IMR-90 (cell line): Measurements from ENCODE around the gene CRYGN. TPM values are rescaled to one million over a fixed set of nuclear protein-coding genes. Genes with fewer than 3 reads are reported as not detected.

Experiments used
- ATAC-seq: fragments of 200-7000 bp; cut with Tn5 transposase; 2 replicates; pipeline ENCODE4 v1.9.1; 2020; ENCODE audit warnings: low read depth, mild to moderate bottlenecking, moderate library complexity
- BruUV-seq: library from RNA; stranded (reverse); fragments of 400-500 nt; replicated peaks from 2 replicates; lab custom pipeline; 2021; lab: Mats Ljungman, UMichigan
- CTCF ChIA-PET: fragments of 300-600 bp; formaldehyde crosslinking; extraction: SDS; loops from one replicate; lab custom pipeline; 2021; ENCODE audit warnings: antibody characterized with exemption; lab: Yijun Ruan, JAX
- POLR2A ChIA-PET: fragments of 300-600 bp; sonication (Branson Sonifier 250); formaldehyde crosslinking; loops from one replicate; lab custom pipeline; 2022; ENCODE audit warnings: antibody characterized with exemption; ENCODE audit not compliant: unreplicated experiment; lab: Charles Lee
- DNase-seq: peaks from one replicate; pipeline ENCODE4 v3.0.0; 2013
- H2AFZ ChIP-seq: replicated peaks from 2 replicates; pipeline ENCODE3; 2013; ENCODE audit warnings: low read length, mild to moderate bottlenecking; ENCODE audit not compliant: poor library complexity
- H2AK5ac ChIP-seq: 2 replicates; pipeline ENCODE4 v1.6.1; 2013; ENCODE audit warnings: low read depth, low read length, inconsistent platforms
- H2AK9ac ChIP-seq: replicated peaks from 2 replicates; pipeline ENCODE3; 2013; ENCODE audit warnings: mild to moderate bottlenecking, low read depth, low read length, moderate library complexity; ENCODE audit not compliant: poor library complexity
- H2BK120ac ChIP-seq: 2 replicates; pipeline ENCODE4 v1.6.1; 2013; ENCODE audit warnings: low read depth, low read length, inconsistent platforms
- H2BK15ac ChIP-seq: 3 replicates; pipeline ENCODE4 v1.6.1; 2013; ENCODE audit warnings: low read depth, low read length, inconsistent platforms
- H2BK20ac ChIP-seq: 2 replicates; pipeline ENCODE4 v1.6.1; 2013; ENCODE audit warnings: low read depth, mild to moderate bottlenecking, inconsistent platforms, low read length, moderate library complexity
- H2BK5ac ChIP-seq: 2 replicates; pipeline ENCODE4 v1.6.1; 2013; ENCODE audit warnings: mild to moderate bottlenecking, low read depth, low read length, inconsistent platforms; ENCODE audit not compliant: poor library complexity, severe bottlenecking
- H3K14ac ChIP-seq: replicated peaks from 2 replicates; pipeline ENCODE4 v1.6.1; 2013; ENCODE audit warnings: low read depth, low read length, inconsistent platforms
- H3K18ac ChIP-seq: 2 replicates; pipeline ENCODE4 v1.6.1; 2013; ENCODE audit warnings: low read depth, low read length, control low read depth
- H3K23ac ChIP-seq: 2 replicates; pipeline ENCODE4 v1.6.1; 2013; ENCODE audit warnings: low read depth, low read length, inconsistent platforms
- H3K27ac ChIP-seq: 2 replicates; pipeline ENCODE4 v1.5.1; 2013; ENCODE audit warnings: mild to moderate bottlenecking, control low read depth, low read length; ENCODE audit not compliant: insufficient read depth
- H3K27me3 ChIP-seq: 2 replicates; pipeline ENCODE4 v1.6.1; 2013; ENCODE audit warnings: low read length; ENCODE audit not compliant: control insufficient read depth, insufficient read depth
- H3K36me3 ChIP-seq: 2 replicates; pipeline ENCODE4 v1.6.1; 2013; ENCODE audit warnings: low read length, mixed read lengths; ENCODE audit not compliant: control insufficient read depth, insufficient read depth
- H3K4ac ChIP-seq: 2 replicates; pipeline ENCODE4 v1.6.1; 2013; ENCODE audit warnings: low read depth, low read length, inconsistent platforms
- H3K4me1 ChIP-seq: 2 replicates; pipeline ENCODE4 v1.6.1; 2013; ENCODE audit warnings: low read length, mixed read lengths; ENCODE audit not compliant: control insufficient read depth, insufficient read depth
- H3K4me2 ChIP-seq: 2 replicates; pipeline ENCODE4 v1.6.1; 2013; ENCODE audit warnings: low read depth, mild to moderate bottlenecking, control low read depth, low read length, moderate library complexity
- H3K4me3 ChIP-seq: 2 replicates; pipeline ENCODE4 v1.5.1; 2013; ENCODE audit warnings: low read depth, mild to moderate bottlenecking, control low read depth, low read length, moderate library complexity; ENCODE audit not compliant: insufficient read depth
- H3K56ac ChIP-seq: 2 replicates; pipeline ENCODE4 v1.6.1; 2013; ENCODE audit warnings: low read length, inconsistent platforms; ENCODE audit not compliant: insufficient read depth; ENCODE audit errors: extremely low read depth
- H3K79me1 ChIP-seq, 2 experiments: 2 replicates each; pipeline ENCODE4 v1.6.1; 2013; ENCODE audit warnings: low read length in 2 of 2, inconsistent platforms in 1 of 2, low read depth in 1 of 2
- H3K9ac ChIP-seq: 2 replicates; pipeline ENCODE4 v1.6.1; 2013; ENCODE audit warnings: low read depth, low read length, control low read depth
- H3K9me1 ChIP-seq: 2 replicates; pipeline ENCODE4 v1.6.1; 2013; ENCODE audit warnings: low read length, inconsistent platforms; ENCODE audit not compliant: insufficient read depth
- H3K9me3 ChIP-seq: 2 replicates; pipeline ENCODE4 v1.6.1; 2013; ENCODE audit warnings: low read length; ENCODE audit not compliant: control insufficient read depth, insufficient read depth
- H4K20me1 ChIP-seq: 2 replicates; pipeline ENCODE4 v1.6.1; 2013; ENCODE audit warnings: low read length, inconsistent platforms; ENCODE audit not compliant: insufficient read depth
- H4K5ac ChIP-seq: 2 replicates; pipeline ENCODE4 v1.6.1; 2013; ENCODE audit warnings: mild to moderate bottlenecking, low read depth, low read length, control low read depth
- H4K8ac ChIP-seq, 2 experiments: 2 replicates each; pipeline ENCODE4 v1.6.1; 2013; ENCODE audit warnings: low read depth in 2 of 2, low read length in 2 of 2, control low read depth in 1 of 2, inconsistent platforms in 1 of 2
- H4K91ac ChIP-seq: 2 replicates; pipeline ENCODE4 v1.6.1; 2013; ENCODE audit warnings: low read depth, low read length, inconsistent platforms; ENCODE audit not compliant: insufficient read depth
- BHLHE40 ChIP-seq: fragments of 150-350 bp; IDR thresholded peaks from 2 replicates; pipeline ENCODE4 v1.6.1; 2016; ENCODE audit warnings: mild to moderate bottlenecking, low read depth, low read length
- CEBPB ChIP-seq: IDR thresholded peaks from 2 replicates; pipeline ENCODE4 v1.6.1; 2012; ENCODE audit warnings: low read depth, low read length, improper control_type of control experiment
- CHD1 ChIP-seq: IDR thresholded peaks from 2 replicates; pipeline ENCODE4 v1.6.1; 2012; ENCODE audit warnings: low read depth, low read length, improper control_type of control experiment
- ELK1 ChIP-seq: fragments of 150-350 bp; IDR thresholded peaks from 2 replicates; pipeline ENCODE4 v1.6.1; 2016; ENCODE audit warnings: low read depth, mild to moderate bottlenecking, low read length, moderate library complexity, borderline replicate concordance
- MAFK ChIP-seq: IDR thresholded peaks from 2 replicates; pipeline ENCODE4 v1.6.1; 2012; ENCODE audit warnings: low read depth, low read length, improper control_type of control experiment
- MAZ ChIP-seq: IDR thresholded peaks from 2 replicates; pipeline ENCODE4 v1.6.1; 2012; ENCODE audit warnings: low read depth, mild to moderate bottlenecking, low read length, improper control_type of control experiment, moderate library complexity, borderline replicate concordance
- POLR2A ChIP-seq: IDR thresholded peaks from 2 replicates; pipeline ENCODE4 v1.6.1; 2012; ENCODE audit warnings: mild to moderate bottlenecking, low read depth, low read length
- RAD21 ChIP-seq: IDR thresholded peaks from 2 replicates; pipeline ENCODE4 v1.6.1; 2012; ENCODE audit warnings: low read length, improper control_type of control experiment
- RCOR1 ChIP-seq: IDR thresholded peaks from 2 replicates; pipeline ENCODE4 v1.6.1; 2012; ENCODE audit warnings: mild to moderate bottlenecking, low read length, improper control_type of control experiment; ENCODE audit not compliant: insufficient replicate concordance
- RFX5 ChIP-seq: IDR thresholded peaks from 2 replicates; pipeline ENCODE4 v1.8.0; 2012; ENCODE audit warnings: low read depth, mild to moderate bottlenecking, low read length, moderate library complexity
- SMC3 ChIP-seq: fragments of 150-350 bp; IDR thresholded peaks from 2 replicates; pipeline ENCODE4 v1.6.1; 2016; ENCODE audit warnings: low read depth, mild to moderate bottlenecking, antibody characterized with exemption, low read length, moderate library complexity
- WGBS, 2 experiments: methylation state at CpG; one replicate each; pipeline versions ENCODE4 v1.1.5 to v1.1.7; 2013; ENCODE audit warnings: missing lambda C conversion rate in 2 of 2; ENCODE audit not compliant: insufficient read length in 1 of 2; ENCODE audit errors: extremely low coverage in 2 of 2; 5-methylcytosine and 5-hydroxymethylcytosine counted together
- dilution Hi-C: fragments of 300-500 bp; cut with HindIII; formaldehyde crosslinking; loops from one replicate; pipeline ENCODE4 v1.14.3; 2018; ENCODE audit warnings: low sequenced_read_pairs; ENCODE audit not compliant: unreplicated experiment
- in situ Hi-C: fragments of 300-500 bp; cut with MboI; formaldehyde crosslinking; loops from 3 replicates; pipeline ENCODE4 v1.14.3; 2019; ENCODE audit warnings: low sequenced_read_pairs, inconsistent platforms, mixed read lengths
- intact Hi-C: fragments of 100-400 bp; cut with micrococcal nuclease; formaldehyde crosslinking; loops from 2 replicates; pipeline ENCODE4 v1.10.0; 2022
- polyA plus RNA-seq, 3 experiments: library from polyadenylated mRNA; depleted of rRNA; stranded (reverse); fragments of >200 nt; gene quantifications; 2 replicates each; pipeline ENCODE4 v1.2.3, GENCODE V29; 2012; ENCODE audit warnings: low replicate concordance in 1 of 3
- total RNA-seq: library from RNA; depleted of rRNA; stranded (reverse); fragments of >200 nt; gene quantifications from 2 replicates; pipeline ENCODE4 v1.2.3, GENCODE V29; 2012
- TF ChIP-seq, protein P1 (sequence below): fragments of 150-350 bp; IDR thresholded peaks from 2 replicates; pipeline ENCODE4 v1.6.1; 2017; ENCODE audit warnings: mild to moderate bottlenecking, antibody characterized with exemption, low read length, low read depth
- TF ChIP-seq, protein P2 (sequence below): conservative IDR thresholded peaks from 2 replicates; pipeline ENCODE4 v1.5.1; 2012; ENCODE audit warnings: mild to moderate bottlenecking, low read depth, low read length, improper control_type of control experiment

The CRYGN gene
- total and polyA plus RNA-seq, 2 of the 4 experiments (the other 2 are of a cell fraction) = not detected

DNA sequence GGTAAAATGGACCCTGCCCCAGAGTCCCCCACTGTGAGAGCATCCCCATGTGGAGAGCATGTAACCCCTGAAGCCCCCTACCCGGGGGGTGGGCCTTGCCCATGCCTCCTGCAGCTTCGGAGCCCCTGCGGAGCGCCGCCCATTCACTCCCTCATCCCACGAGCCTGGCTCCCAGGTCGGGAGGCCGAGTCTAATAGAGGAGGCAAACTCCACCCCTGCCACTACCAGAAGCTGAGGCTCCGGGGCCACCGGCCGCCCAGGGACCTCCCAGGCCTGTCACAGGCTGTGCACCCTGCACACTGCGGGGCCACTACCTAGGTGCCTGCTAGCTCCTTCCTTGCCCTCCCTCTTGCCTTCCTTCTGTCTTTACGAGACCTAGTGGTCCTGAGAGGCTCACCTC, 47.5 kb downstream of the CRYGN start:
- H3K4me1 ChIP-seq = no peaks in the 10 kb centered on the region
- no peak overlapping the region for H2AK5ac ChIP-seq
- no peaks in the 10 kb centered on the region for H3K9me3 ChIP-seq
- no peak overlapping the region for H3K27ac ChIP-seq
- no peak overlapping the region for H2BK15ac ChIP-seq
- H3K14ac ChIP-seq = no peak overlapping the region
- no peak overlapping the region for H4K5ac ChIP-seq
- H4K91ac ChIP-seq = no peak overlapping the region
- no peaks in the 10 kb centered on the region for H3K36me3 ChIP-seq
- no peak overlapping the region for H3K4me2 ChIP-seq
- H2BK120ac ChIP-seq = no peak overlapping the region
- WGBS, 2 experiments = 100% methylated on average over 1 of the region's 13 CpGs; no CpG with 5 or more reads in 1 of the 2 experiments
- POLR2A ChIA-PET = no interaction called here
- no TSS peak for BruUV-seq
- no peak for TF ChIP-seq POLR2A
- no peak for TF ChIP-seq CEBPB
- TF ChIP-seq RAD21 = no peak
- no peak for TF ChIP-seq RFX5
- no peak for TF ChIP-seq MAZ
- no peak for TF ChIP-seq BHLHE40
- TF ChIP-seq, protein P1, sequence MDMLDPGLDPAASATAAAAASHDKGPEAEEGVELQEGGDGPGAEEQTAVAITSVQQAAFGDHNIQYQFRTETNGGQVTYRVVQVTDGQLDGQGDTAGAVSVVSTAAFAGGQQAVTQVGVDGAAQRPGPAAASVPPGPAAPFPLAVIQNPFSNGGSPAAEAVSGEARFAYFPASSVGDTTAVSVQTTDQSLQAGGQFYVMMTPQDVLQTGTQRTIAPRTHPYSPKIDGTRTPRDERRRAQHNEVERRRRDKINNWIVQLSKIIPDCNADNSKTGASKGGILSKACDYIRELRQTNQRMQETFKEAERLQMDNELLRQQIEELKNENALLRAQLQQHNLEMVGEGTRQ = no peak
- TF ChIP-seq, protein P2, sequence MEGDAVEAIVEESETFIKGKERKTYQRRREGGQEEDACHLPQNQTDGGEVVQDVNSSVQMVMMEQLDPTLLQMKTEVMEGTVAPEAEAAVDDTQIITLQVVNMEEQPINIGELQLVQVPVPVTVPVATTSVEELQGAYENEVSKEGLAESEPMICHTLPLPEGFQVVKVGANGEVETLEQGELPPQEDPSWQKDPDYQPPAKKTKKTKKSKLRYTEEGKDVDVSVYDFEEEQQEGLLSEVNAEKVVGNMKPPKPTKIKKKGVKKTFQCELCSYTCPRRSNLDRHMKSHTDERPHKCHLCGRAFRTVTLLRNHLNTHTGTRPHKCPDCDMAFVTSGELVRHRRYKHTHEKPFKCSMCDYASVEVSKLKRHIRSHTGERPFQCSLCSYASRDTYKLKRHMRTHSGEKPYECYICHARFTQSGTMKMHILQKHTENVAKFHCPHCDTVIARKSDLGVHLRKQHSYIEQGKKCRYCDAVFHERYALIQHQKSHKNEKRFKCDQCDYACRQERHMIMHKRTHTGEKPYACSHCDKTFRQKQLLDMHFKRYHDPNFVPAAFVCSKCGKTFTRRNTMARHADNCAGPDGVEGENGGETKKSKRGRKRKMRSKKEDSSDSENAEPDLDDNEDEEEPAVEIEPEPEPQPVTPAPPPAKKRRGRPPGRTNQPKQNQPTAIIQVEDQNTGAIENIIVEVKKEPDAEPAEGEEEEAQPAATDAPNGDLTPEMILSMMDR = no peak
- TF ChIP-seq ELK1 = no peak
- TF ChIP-seq RCOR1 = no peak
- TF ChIP-seq MAFK = no peak
- no peak for TF ChIP-seq CHD1
- TF ChIP-seq SMC3 = no peak
- H3K4me3 ChIP-seq = no peak overlapping the region
- H3K23ac ChIP-seq = no peak overlapping the region
- CTCF ChIA-PET = no interaction called here
- H2BK5ac ChIP-seq = no peak overlapping the region
- no peak overlapping the region for H3K4ac ChIP-seq
- no peak overlapping the region for H3K56ac ChIP-seq
- in situ Hi-C loops = no loop called here
- H3K18ac ChIP-seq = no peak overlapping the region
- H4K20me1 ChIP-seq = no peaks in the 10 kb centered on the region
- H3K27me3 ChIP-seq = peaks cover 31% of the 10 kb centered on the region
- H2AFZ ChIP-seq = no peak overlapping the region
- DNase-seq = no peak
- no peaks in the 10 kb centered on the region for H3K79me1 ChIP-seq
- H2BK20ac ChIP-seq = no peak overlapping the region
- H2AK9ac ChIP-seq = no peak overlapping the region
- no peak for ATAC-seq
- no peak overlapping the region for H4K8ac ChIP-seq
- no peaks in the 10 kb centered on the region for H3K9me1 ChIP-seq
- intact Hi-C loops = no loop called here
- dilution Hi-C loops = no loop called here
- H3K9ac ChIP-seq = no peak overlapping the region
